ENCODE results near the gene RNF19B. TPM values are rescaled to one million over a fixed set of nuclear protein-coding genes. Genes with fewer than 3 reads are reported as not detected.
A peak's percentile ranks its signal among the peaks of the same experiment; 100 is the strongest.

Gene RNF19B
- total RNA-seq, 2 donors from 2014 or later = 7.5 to 19.8 TPM

DNA sequence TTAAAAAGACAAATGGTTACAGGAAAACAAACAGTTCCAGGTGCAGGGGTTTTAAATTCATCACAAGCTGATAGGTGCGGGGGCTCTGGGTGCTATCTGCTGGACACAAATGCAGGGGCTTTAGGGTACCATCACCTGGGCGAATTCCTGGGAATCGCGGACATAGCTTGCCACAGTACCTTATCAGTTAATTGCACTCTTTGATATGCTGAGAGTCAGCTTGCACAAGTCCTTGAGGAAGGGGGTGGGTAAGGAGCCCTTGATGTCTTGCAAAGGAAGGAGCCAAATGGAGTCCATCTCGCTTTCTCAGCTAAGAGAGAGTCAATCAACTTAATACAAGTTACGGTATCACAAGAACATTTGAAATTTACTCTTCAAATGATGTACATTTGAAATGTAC, 38.0 kb downstream of the RNF19B start:
- H3K9me3 ChIP-seq = no peaks in the 10 kb centered on the region
- DNase-seq (no peak), ATAC-seq (no peak)
- intact Hi-C loops (cut with DNase I) = no loop called here
- no peak overlapping the region for H3K27ac ChIP-seq
- H3K36me3 ChIP-seq (replicated peaks in 1 of 2; ENCODE audit: insufficient read depth in 1 of 2, low read depth in 2 of 2) = no peaks in the 10 kb centered on the region
- peaks cover 4% of the 10 kb centered on the region for H3K4me1 ChIP-seq
- H3K4me3 ChIP-seq = no peak overlapping the region
- H3K27me3 ChIP-seq = peaks cover 0 to 3% of the 10 kb centered on the region in 2 donors
- TF ChIP-seq, protein P1, sequence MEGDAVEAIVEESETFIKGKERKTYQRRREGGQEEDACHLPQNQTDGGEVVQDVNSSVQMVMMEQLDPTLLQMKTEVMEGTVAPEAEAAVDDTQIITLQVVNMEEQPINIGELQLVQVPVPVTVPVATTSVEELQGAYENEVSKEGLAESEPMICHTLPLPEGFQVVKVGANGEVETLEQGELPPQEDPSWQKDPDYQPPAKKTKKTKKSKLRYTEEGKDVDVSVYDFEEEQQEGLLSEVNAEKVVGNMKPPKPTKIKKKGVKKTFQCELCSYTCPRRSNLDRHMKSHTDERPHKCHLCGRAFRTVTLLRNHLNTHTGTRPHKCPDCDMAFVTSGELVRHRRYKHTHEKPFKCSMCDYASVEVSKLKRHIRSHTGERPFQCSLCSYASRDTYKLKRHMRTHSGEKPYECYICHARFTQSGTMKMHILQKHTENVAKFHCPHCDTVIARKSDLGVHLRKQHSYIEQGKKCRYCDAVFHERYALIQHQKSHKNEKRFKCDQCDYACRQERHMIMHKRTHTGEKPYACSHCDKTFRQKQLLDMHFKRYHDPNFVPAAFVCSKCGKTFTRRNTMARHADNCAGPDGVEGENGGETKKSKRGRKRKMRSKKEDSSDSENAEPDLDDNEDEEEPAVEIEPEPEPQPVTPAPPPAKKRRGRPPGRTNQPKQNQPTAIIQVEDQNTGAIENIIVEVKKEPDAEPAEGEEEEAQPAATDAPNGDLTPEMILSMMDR (IDR thresholded peaks at IDR 0.05) = no peak
- TF ChIP-seq POLR2A (IDR thresholded peaks at IDR 0.05) = no peak
- whole genome bisulfite sequencing, 2 donors = 40 to 63% methylated on average over 6 of the region's 6 CpGs

DNA sequence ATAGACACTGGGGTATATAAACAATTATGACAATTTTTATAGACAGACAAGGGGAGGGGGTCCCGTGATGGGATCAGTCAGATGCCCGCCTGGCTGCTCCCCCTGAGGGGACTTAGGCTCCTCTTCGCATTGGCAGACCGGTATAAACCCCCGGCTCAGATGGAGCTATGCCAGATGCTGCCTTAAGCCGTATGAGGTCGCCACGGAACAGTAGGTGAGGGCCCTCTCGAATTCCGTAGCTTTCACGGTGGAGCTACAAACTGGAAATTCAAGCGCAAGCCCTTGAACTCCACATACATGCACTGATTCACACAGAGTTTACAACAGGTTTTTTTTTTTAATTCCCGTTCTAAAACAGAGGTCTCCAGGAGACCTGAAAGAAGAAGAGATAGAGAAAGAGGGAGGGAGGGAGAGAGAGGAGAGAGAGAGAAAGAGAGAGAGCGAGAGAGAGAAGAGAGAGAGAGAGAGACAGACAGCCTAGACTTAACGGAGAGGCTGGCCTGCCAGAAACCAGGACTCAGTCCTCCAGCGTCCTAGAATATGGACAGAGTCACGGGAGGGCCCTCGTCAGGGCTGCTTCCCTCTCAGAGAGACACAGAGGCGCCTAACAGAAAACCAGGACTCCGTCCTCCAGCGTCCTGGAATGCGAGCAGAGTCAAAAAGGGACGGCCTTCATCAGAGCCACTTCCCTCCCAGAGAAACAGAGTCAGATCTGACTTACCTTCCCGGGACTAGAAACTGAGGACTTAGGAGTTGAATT, 39.0 kb downstream of the RNF19B start:
- Histone ChIP-seq H3K9me3 (no peaks in the 10 kb centered on the region), H3K4me1 (peaks cover 4% of the 10 kb centered on the region), H3K4me3 (no peak overlapping the region), H3K27me3 (peaks cover 0 to 3% of the 10 kb centered on the region in 2 donors), H3K36me3 (replicated peaks in 1 of 2; ENCODE audit: insufficient read depth in 1 of 2, low read depth in 2 of 2) (no peaks in the 10 kb centered on the region), H3K27ac (no peak overlapping the region)
- ATAC-seq (peak; percentile 52), DNase-seq (peak in 2 of 4 donors; percentile 23 to 44)
- TF ChIP-seq POLR2A (IDR thresholded peaks at IDR 0.05) = no peak
- TF ChIP-seq, protein P1 (IDR thresholded peaks at IDR 0.05) = no peak
- intact Hi-C loops (cut with DNase I) = no loop called here
- 32 to 39% methylated on average over 17 to 24 of the region's 24 CpGs for WGBS, 2 donors

DNA sequence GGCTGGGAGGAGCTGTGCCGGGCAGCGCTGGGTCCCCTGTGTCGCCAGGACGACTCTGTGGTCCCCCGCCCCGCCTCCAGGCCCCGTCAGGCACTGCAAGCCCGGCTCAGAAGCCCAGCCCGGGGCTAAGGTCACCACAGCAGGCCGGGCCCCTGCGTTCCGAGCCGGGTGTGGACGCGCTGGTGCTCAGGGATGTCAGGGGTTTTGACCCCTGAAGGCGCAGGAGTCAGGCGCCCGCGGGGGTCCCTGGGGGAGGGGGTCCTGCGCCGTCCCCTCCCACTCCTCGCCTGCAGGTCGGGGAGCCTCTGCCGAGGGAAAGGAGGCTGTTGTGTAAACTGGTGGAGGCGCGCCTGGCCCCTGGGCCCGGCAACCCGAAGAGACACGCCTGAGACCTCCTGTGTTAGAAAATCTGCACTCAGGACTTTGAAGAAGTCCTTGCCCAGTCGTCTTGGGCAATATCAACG, 39.7 kb downstream of the RNF19B start:
- ATAC-seq (peak; percentile 55), DNase-seq (no peak)
- Histone ChIP-seq H3K27ac (no peak overlapping the region), H3K36me3 (replicated peaks in 1 of 2; ENCODE audit: insufficient read depth in 1 of 2, low read depth in 2 of 2) (no peaks in the 10 kb centered on the region), H3K27me3 (peaks cover 0 to 3% of the 10 kb centered on the region in 2 donors), H3K4me3 (no peak overlapping the region), H3K4me1 (peaks cover 4% of the 10 kb centered on the region), H3K9me3 (no peaks in the 10 kb centered on the region)
- TF ChIP-seq, protein P1 (IDR thresholded peaks at IDR 0.05) = no peak
- no peak for TF ChIP-seq POLR2A (IDR thresholded peaks at IDR 0.05)
- 21 to 42% methylated on average over 12 to 29 of the region's 31 CpGs for WGBS, 2 donors
- intact Hi-C loops (cut with DNase I) = no loop called here

DNA sequence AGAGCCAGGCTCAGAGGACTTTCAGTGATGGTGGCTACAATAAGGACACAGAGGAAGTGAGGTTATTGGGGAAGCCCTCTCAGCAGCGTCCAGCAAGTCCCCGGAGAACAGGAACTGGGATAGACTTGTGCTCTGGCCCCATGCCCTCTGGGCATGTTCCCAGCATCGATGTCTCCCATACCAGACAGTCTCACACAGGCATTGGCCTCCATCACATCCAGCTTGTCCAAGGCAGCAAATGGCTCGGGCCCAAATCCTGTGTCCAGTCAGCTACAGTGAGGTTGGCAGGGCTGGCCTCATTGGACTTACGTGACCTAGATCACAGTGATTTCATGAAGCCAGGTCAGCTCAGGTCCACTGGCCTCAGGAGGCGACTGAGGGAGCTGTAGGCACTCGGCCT, 43.8 kb downstream of the RNF19B start:
- 61 to 81% methylated on average over 5 to 7 of the region's 7 CpGs for WGBS, 2 donors
- DNase-seq = no peak
- Histone ChIP-seq H3K27ac (no peak overlapping the region), H3K9me3 (no peaks in the 10 kb centered on the region), H3K27me3 (peaks cover 0 to 3% of the 10 kb centered on the region in 2 donors), H3K36me3 (replicated peaks in 1 of 2; ENCODE audit: insufficient read depth in 1 of 2, low read depth in 2 of 2) (no peaks in the 10 kb centered on the region), H3K4me1 (peaks cover 4% of the 10 kb centered on the region), H3K4me3 (no peak overlapping the region)
- no peak for ATAC-seq
- intact Hi-C loops (cut with DNase I) = no loop called here
- TF ChIP-seq, protein P1 (IDR thresholded peaks at IDR 0.05) = no peak
- no peak for TF ChIP-seq POLR2A (IDR thresholded peaks at IDR 0.05)

Measured in body of pancreas (tissue), 4 donors.